NCI-H774 (cell line): ENCODE measurements around the gene DAPK2.
"Not testable (repeated sequence)": the region's sequence is repeated elsewhere in the genome, so short reads cannot be mapped to it uniquely, and the experiment has no call there.

Experiments used
- DNase-seq: peaks from one replicate; lab custom pipeline; 2025; lab: John Stamatoyannopoulos, UW

Gene DAPK2

GRCh38 chr15:63913786-63914315 lies 132.4 kb downstream of the DAPK2 start:
- no peak for DNase-seq

- DNase-seq, result no peak
These were observed 132.9 kb downstream of the DAPK2 start for GRCh38 chr15:63913336-63913735.

- DNase-seq, result no peak
These were observed 134.1 kb downstream of the DAPK2 start for GRCh38 chr15:63912061-63912615.

- no peak for DNase-seq
These were observed 135.1 kb downstream of the DAPK2 start for GRCh38 chr15:63911160-63911559.

- DNase-seq, result no peak
These were observed 136.4 kb downstream of the DAPK2 start for GRCh38 chr15:63909819-63910437.

- DNase-seq, result no peak
These were observed 137.3 kb downstream of the DAPK2 start for GRCh38 chr15:63908991-63909390.

GRCh38 chr15:63908281-63908680 lies 138.0 kb downstream of the DAPK2 start:
- DNase-seq, result no peak

- DNase-seq, result no peak
These were observed 138.8 kb downstream of the DAPK2 start for GRCh38 chr15:63907521-63907920.

GRCh38 chr15:63906266-63906584 lies 140.1 kb downstream of the DAPK2 start:
- no peak for DNase-seq

GRCh38 chr15:63905558-63906265 lies 140.6 kb downstream of the DAPK2 start:
- DNase-seq, result no peak

- DNase-seq, result no peak
These were observed 141.2 kb downstream of the DAPK2 start for GRCh38 chr15:63905131-63905530.

- no peak for DNase-seq
These were observed 142.2 kb downstream of the DAPK2 start for GRCh38 chr15:63904042-63904441.

- DNase-seq, result no peak
These were observed 143.6 kb downstream of the DAPK2 start for GRCh38 chr15:63902671-63903035.

- no peak for DNase-seq
These were observed 144.2 kb downstream of the DAPK2 start for GRCh38 chr15:63901912-63902670.

GRCh38 chr15:63900306-63900705 lies 146.0 kb downstream of the DAPK2 start:
- no peak for DNase-seq

- not testable (repeated sequence) for DNase-seq
These were observed 146.7 kb downstream of the DAPK2 start for GRCh38 chr15:63899606-63900005.

- DNase-seq, result no peak
These were observed 147.1 kb downstream of the DAPK2 start for GRCh38 chr15:63899193-63899592.

GRCh38 chr15:63896336-63897115 lies 149.8 kb downstream of the DAPK2 start:
- no peak for DNase-seq

- no peak for DNase-seq
These were observed 150.5 kb downstream of the DAPK2 start for GRCh38 chr15:63895787-63896218.

- DNase-seq, result no peak
These were observed 151.1 kb downstream of the DAPK2 start for GRCh38 chr15:63895194-63895593.

GRCh38 chr15:63894662-63894949 lies 151.7 kb downstream of the DAPK2 start:
- no peak for DNase-seq
